ENCODE measurements around the gene PRRC1.

Gene PRRC1

GRCh38 chr5:127602481-127602880, 85.0 kb downstream of the PRRC1 start:
- TF ChIP-seq CTCF (IDR thresholded peaks at IDR 0.05; ENCODE audit: low read depth, low read length) = no peak
- DNase-seq (ENCODE audit: extremely low read depth, low read depth) = no peak

- TF ChIP-seq CTCF (IDR thresholded peaks at IDR 0.05; ENCODE audit: low read depth, low read length) = no peak
- no peak for DNase-seq (ENCODE audit: extremely low read depth, low read depth)
Measured at GRCh38 chr5:127602896-127603844, 85.7 kb downstream of the PRRC1 start.
